Muscle of leg (tissue), 11 donors: ENCODE results near the gene CFAP410. TPM values are rescaled to one million over a fixed set of nuclear protein-coding genes. Genes with fewer than 3 reads are reported as not detected.
"Not testable (repeated sequence)": the region's sequence is repeated elsewhere in the genome, so short reads cannot be mapped to it uniquely, and the experiment has no call there.

Source experiments
- DNase-seq: peaks from one replicate; pipeline ENCODE4 v3.0.0; 2013
- H3K27ac ChIP-seq: one replicate; pipeline ENCODE4 v1.5.1; 2013; ENCODE audit warnings: mild to moderate bottlenecking, low read length, control low read depth
- H3K27me3 ChIP-seq: one replicate; pipeline ENCODE4 v1.6.1; 2013; ENCODE audit warnings: low read length; ENCODE audit not compliant: control insufficient read depth, insufficient read depth
- H3K36me3 ChIP-seq: one replicate; pipeline ENCODE4 v1.6.1; 2013; ENCODE audit warnings: low read length; ENCODE audit not compliant: control insufficient read depth, insufficient read depth
- H3K4me1 ChIP-seq: one replicate; pipeline ENCODE4 v1.6.1; 2013; ENCODE audit warnings: low read length; ENCODE audit not compliant: control insufficient read depth, insufficient read depth
- H3K4me3 ChIP-seq: one replicate; pipeline ENCODE4 v1.5.1; 2013; ENCODE audit warnings: low read length, control low read depth
- H3K9me3 ChIP-seq: replicated peaks from 2 replicates; pipeline ENCODE4 v1.6.1; 2013; ENCODE audit warnings: low read depth, low read length; ENCODE audit not compliant: control insufficient read depth
- WGBS: methylation state at CpG from one replicate; pipeline ENCODE4 v1.1.5; 2013; ENCODE audit warnings: missing lambda C conversion rate; ENCODE audit not compliant: insufficient coverage; 5-methylcytosine and 5-hydroxymethylcytosine counted together
- polyA plus RNA-seq, 8 donors: library from polyadenylated mRNA; unstranded; fragments of 120-200 nt; gene quantifications; one replicate each; pipeline versions ENCODE4 v1.2.1 to v1.2.3, GENCODE V29; 2013; ENCODE audit warnings: inconsistent platforms in 1 of 8, low replicate concordance in 1 of 8; ENCODE audit not compliant: insufficient read length in 8 of 8, insufficient read depth in 1 of 8
- total RNA-seq: library from RNA; stranded (reverse); fragments of 120-200 nt; gene quantifications from one replicate; pipeline ENCODE4 v1.2.4, GENCODE V29; 2013

The CFAP410 gene
- total and polyA plus RNA-seq, 9 donors, result 15.9 to 23.9 (median 19.8) TPM

GRCh38 chr21:44304877-44305293, 34.3 kb downstream of the CFAP410 start:
- Histone ChIP-seq H3K4me3 (no peak overlapping the region), H3K36me3 (peaks cover 26% of the 10 kb centered on the region), H3K27ac (no peak overlapping the region), H3K27me3 (no peaks in the 10 kb centered on the region), H3K4me1 (peaks cover 43% of the 10 kb centered on the region), H3K9me3 (no peaks in the 10 kb centered on the region)
- DNase-seq, result no peak
- 44% methylated on average over 8 of the region's 8 CpGs for WGBS

DNA sequence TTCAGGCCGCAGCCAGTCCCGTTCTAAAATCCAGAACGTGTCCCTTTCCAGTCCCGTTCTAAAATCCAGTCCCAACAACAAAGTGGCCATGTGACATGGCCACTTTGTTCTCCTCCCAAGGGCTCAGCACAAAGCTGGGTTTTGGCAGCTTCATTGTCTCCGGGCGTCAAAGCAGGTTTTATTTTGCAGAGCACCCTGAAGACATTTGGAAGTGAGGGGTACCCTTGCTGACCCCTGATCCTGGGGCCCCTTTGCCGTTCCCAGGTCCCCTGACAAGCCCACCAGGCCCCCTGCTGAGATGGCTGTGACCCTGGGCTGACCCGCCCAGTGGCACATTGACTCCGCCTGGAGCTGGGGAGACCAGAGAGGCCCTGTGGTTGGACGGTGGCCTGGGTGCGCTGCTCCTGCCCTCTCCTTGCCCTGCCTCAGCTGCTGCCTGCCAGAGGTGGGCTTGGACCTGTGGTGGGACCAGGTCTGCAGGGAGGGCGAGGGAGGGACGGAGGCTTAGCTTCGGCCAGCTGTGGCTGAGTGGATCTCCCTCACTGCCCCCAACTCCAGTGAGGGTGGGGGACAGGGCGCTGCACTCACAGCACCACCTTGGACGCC, 35.1 kb downstream of the CFAP410 start:
- Histone ChIP-seq H3K36me3 (peaks cover 23% of the 10 kb centered on the region), H3K27ac (no peak overlapping the region), H3K27me3 (no peaks in the 10 kb centered on the region), H3K4me3 (no peak overlapping the region), H3K4me1 (peaks cover 47% of the 10 kb centered on the region), H3K9me3 (no peaks in the 10 kb centered on the region)
- 36% methylated on average over 3 of the region's 16 CpGs for WGBS
- no peak for DNase-seq

DNA sequence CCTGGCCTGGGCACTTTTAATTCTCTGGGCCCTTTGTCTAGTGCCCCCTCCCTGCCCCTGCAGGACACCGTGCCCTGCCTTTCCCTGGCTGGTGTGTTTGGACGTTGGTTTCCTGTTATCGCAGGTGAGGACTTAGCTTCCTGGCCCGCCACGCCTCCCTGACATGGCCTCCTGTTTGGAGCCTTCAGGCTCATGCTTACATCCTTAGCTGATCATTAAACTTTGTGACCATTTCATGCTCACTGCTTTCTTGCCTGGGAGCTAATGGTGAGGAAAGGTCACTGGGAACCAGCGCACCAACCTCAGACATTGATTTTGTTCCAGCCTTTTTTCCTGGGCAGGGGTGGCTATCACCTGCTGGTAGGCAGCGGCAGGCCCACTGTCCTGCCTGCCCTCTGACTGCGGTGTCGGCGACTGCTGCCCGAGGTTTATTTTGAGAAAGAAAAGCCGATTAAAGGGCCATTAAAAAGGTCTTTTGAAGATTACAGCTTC, 35.7 kb downstream of the CFAP410 start:
- no peaks in the 10 kb centered on the region for H3K9me3 ChIP-seq
- 78% methylated on average over 7 of the region's 12 CpGs for WGBS
- DNase-seq, result no peak
- H3K27ac ChIP-seq, result no peak overlapping the region
- no peak overlapping the region for H3K4me3 ChIP-seq
- H3K4me1 ChIP-seq, result peaks cover 49% of the 10 kb centered on the region
- peaks cover 19% of the 10 kb centered on the region for H3K36me3 ChIP-seq
- no peaks in the 10 kb centered on the region for H3K27me3 ChIP-seq

DNA sequence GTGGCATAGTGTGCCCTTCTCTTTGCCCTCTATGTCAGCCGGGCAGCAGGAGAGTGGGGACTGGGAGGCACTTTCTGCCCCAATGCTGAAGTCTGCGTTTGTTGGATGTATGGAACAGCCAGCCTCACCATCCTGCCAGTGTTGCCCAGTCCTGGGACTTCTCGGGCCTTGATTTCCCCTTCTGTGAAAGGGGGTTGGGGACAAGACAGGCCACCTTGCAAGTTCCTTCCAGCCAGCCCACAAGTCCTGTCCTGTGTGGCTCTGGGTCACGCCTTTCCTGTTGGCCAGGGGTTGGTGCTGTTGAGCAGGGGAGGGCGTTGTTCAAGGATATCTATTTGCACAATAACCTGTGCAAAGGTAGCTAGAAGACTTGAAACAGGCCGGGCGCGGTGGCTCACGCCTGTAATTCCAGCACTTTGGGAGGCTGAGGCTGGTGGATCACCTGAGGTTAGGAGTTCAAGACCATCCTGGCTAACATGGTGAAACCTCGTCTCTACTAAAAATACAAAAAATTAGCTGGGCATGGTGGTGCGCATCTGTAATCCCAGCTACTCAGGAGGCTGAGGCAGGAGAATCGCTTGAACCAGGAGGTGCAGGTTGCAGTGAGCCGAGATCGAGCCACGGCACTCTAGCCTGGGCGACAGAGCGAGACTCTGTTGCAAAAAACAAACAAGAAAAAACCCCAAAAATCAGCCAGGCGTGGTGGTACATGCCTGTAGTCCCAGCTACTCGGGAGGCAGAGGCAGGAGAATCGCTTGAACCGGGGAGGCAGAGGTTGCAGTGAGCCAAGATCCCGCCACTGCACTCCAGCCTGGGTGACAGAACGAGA, 36.4 kb downstream of the CFAP410 start:
- not testable (repeated sequence) for H3K27me3 ChIP-seq, H3K9me3 ChIP-seq, DNase-seq, H3K27ac ChIP-seq, H3K4me3 ChIP-seq
- WGBS, result 92% methylated on average over 14 of the region's 23 CpGs
- Histone ChIP-seq H3K4me1 (peaks cover 50% of the 10 kb centered on the region), H3K36me3 (peaks cover 13% of the 10 kb centered on the region)

GRCh38 chr21:44301961-44302406, 37.2 kb downstream of the CFAP410 start:
- WGBS, result 68% methylated on average over 5 of the region's 9 CpGs
- peaks cover 56% of the 10 kb centered on the region for H3K4me1 ChIP-seq
- no peaks in the 10 kb centered on the region for H3K27me3 ChIP-seq
- H3K36me3 ChIP-seq, result peaks cover 5% of the 10 kb centered on the region
- H3K9me3 ChIP-seq, result no peaks in the 10 kb centered on the region
- peak overlapping the region; percentile 25 for H3K27ac ChIP-seq
- no peak overlapping the region for H3K4me3 ChIP-seq
- DNase-seq, result peak; percentile 83

- Histone ChIP-seq H3K9me3 (no peaks in the 10 kb centered on the region), H3K27ac (no peak overlapping the region), H3K4me1 (peaks cover 59% of the 10 kb centered on the region), H3K4me3 (peak overlapping the region; percentile 57), H3K27me3 (no peaks in the 10 kb centered on the region), H3K36me3 (no peaks in the 10 kb centered on the region)
- no peak for DNase-seq
- WGBS, result 68% methylated on average over 13 of the region's 13 CpGs
Observed at GRCh38 chr21:44301141-44301540, 38.0 kb downstream of the CFAP410 start.

DNA sequence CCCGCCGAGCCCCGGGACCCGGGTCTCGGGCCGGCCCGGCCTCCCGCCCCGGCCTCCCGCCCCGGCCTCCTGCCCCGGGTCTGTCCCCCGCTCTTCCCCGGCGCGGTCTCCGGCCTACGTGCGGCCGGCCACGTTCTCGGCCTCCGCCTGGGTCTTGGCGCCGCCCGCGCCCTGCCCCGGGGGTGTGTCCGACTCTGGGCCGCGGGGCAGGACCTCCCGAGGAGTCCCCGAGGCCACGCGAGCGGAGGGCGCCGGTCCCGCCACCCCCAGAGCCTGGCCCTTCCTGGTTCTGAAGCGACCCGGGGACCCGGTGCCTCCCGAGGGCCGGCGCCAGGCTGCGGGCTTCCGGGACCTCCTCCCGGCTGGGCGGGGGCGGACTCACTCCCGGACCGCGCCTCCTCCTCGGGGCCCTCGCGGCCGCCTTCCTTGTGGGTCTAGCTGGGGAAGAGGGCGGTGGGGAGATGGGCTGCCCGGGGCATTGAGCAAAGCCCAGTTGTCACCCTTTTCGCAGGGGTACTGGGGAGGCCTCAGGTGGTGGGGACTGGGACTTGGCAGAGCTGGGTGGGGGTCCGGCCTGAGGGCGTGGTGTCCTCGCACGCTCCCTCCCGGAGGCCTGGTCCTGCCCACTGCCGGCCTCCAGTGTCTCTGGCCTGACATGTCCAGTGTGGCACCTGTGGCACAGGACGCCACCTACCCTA, 38.8 kb downstream of the CFAP410 start:
- Histone ChIP-seq H3K4me3 (peak overlapping the region; percentile 57), H3K4me1 (peaks cover 64% of the 10 kb centered on the region), H3K27me3 (no peaks in the 10 kb centered on the region), H3K27ac (peak overlapping the region; percentile 1), H3K36me3 (no peaks in the 10 kb centered on the region), H3K9me3 (no peaks in the 10 kb centered on the region)
- WGBS, result under 1% methylated on average over 58 of the region's 67 CpGs
- DNase-seq, result peak; percentile 80

DNA sequence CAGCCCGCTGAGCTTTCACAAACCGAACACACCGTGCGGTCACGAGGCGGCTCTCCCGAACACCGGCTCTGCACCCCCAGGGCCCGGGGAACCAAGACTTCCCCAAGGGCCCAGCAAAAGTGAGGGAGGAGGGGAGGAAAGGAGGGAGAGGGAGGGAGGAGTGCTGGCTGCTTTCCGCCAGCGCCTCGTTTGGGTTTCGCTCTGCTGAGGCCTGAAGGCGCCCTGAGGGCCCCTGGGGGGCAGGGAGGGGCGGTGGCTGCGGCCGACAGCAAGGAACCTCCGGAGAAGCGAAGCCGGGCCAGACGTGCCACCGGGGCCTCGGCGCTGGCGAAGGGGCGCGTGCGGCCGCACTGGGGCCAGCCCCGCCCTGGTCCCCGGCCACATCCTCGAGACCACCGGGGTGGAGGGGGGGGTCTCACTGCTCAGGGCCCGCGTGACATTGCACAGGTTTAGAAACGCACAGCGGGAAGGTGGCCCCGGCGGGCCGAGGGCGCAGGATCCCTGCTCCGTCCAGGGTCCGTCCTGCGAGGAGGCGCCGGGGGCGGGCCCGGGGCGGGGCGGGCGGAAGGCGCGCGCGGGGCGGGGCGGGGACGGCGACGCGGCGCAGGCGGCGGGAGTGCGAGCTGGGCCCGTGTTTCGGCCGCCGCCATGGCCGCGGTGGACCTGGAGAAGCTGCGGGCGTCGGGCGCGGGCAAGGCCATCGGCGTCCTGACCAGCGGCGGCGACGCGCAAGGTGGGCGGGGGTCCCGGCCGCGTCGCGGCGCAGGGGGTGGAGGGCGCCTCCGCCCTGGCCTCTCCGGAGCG, 39.5 kb downstream of the CFAP410 start, which contains the start of gene PFKL:
PFKL (plus strand) TSS at position 596 of the 804 bp plus-strand sequence; CDS start at position 649, 53 bp downstream.
- Histone ChIP-seq H3K9me3 (no peaks in the 10 kb centered on the region), H3K36me3 (no peaks in the 10 kb centered on the region), H3K4me3 (peak within 1 kb of the TSS; percentile 57), H3K27ac (peak within 1 kb of the TSS; percentile 67), H3K4me1 (peaks cover 69% of the 10 kb centered on the region), H3K27me3 (no peaks in the 10 kb centered on the region)
- DNase-seq, result peak; percentile 76
- WGBS, result under 1% methylated on average over 88 of the region's 94 CpGs

DNA sequence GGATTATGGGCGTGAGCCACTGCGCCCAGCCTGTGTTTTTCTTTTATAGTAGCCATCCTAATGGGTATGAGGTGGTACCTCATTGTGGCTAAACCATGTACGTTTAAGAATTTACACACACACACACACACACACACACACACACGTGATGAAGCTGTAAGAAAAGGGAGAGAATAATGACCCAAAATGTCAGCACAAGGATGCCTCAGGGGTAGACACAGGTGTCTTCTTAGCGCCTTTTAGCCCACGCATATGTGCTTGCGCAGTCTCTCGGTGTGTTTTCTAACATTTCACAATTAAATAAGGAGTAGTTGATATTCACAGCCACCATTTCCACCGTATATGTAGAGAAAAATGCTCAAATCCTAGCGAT, 40.1 kb downstream of the CFAP410 start:
- H3K4me3 ChIP-seq, result peak overlapping the region; percentile 56
- H3K27ac ChIP-seq, result peak overlapping the region; percentile 67
- no peaks in the 10 kb centered on the region for H3K36me3 ChIP-seq
- no CpG with 5 or more reads among the region's 10 CpGs for WGBS
- no peaks in the 10 kb centered on the region for H3K9me3 ChIP-seq
- peaks cover 67% of the 10 kb centered on the region for H3K4me1 ChIP-seq
- no peak for DNase-seq
- no peaks in the 10 kb centered on the region for H3K27me3 ChIP-seq
